Brain microvascular endothelial cell (primary cell): ENCODE results near the gene PHLDB2.

ENCODE experiments used
- DNase-seq: peaks from one replicate; pipeline ENCODE4 v3.0.0-alpha.2; 2020
- H3K27ac ChIP-seq: fragments of 250-450 bp; sonication (Bioruptor Pico); 2 replicates; pipeline ENCODE4 v1.5.1; 2020; ENCODE audit warnings: mild to moderate bottlenecking, moderate library complexity
- H3K27me3 ChIP-seq: fragments of 250-450 bp; sonication (Bioruptor Pico); replicated peaks from 2 replicates; pipeline ENCODE4 v1.5.1; 2020; ENCODE audit warnings: mild to moderate bottlenecking
- H3K36me3 ChIP-seq: fragments of 250-450 bp; sonication (Bioruptor Pico); replicated peaks from 2 replicates; pipeline ENCODE4 v1.5.1; 2020; ENCODE audit warnings: mild to moderate bottlenecking
- H3K4me3 ChIP-seq: 2 replicates; pipeline ENCODE4 v1.5.1; 2011; ENCODE audit warnings: low read depth, mild to moderate bottlenecking, control low read depth, low read length, moderate library complexity
- CTCF ChIP-seq: IDR thresholded peaks from 2 replicates; pipeline ENCODE4 v1.5.1; 2011; ENCODE audit warnings: low read depth, mild to moderate bottlenecking, moderate library complexity, low read length, control low read depth, inconsistent platforms; ENCODE audit errors: missing control alignments
- in situ Hi-C: cut with HindIII; loops from 2 replicates; pipeline ENCODE4 v1.10.0; 2017; ENCODE audit warnings: low sequenced_read_pairs, low pct_ligation_motif_present

The PHLDB2 gene

GRCh38 chr3:111899966-111900365, 40.9 kb downstream of the PHLDB2 start:
- Histone ChIP-seq H3K36me3 (peaks cover 8% of the 10 kb centered on the region), H3K27ac (no peak overlapping the region), H3K4me3 (no peak overlapping the region), H3K27me3 (no peaks in the 10 kb centered on the region)
- in situ Hi-C loops = no loop called here
- DNase-seq = no peak
- no peak for TF ChIP-seq CTCF

- in situ Hi-C loops = no loop called here
- Histone ChIP-seq H3K4me3 (no peak overlapping the region), H3K36me3 (peaks cover 11% of the 10 kb centered on the region), H3K27ac (peak overlapping the region; percentile 62), H3K27me3 (no peaks in the 10 kb centered on the region)
- DNase-seq = no peak
- TF ChIP-seq CTCF = no peak
Measured at GRCh38 chr3:111901637-111902036, 42.6 kb downstream of the PHLDB2 start.

- H3K36me3 ChIP-seq = peaks cover 11% of the 10 kb centered on the region
- TF ChIP-seq CTCF = no peak
- DNase-seq = no peak
- no peak overlapping the region for H3K4me3 ChIP-seq
- no peaks in the 10 kb centered on the region for H3K27me3 ChIP-seq
- H3K27ac ChIP-seq = peak overlapping the region; percentile 62
- in situ Hi-C loops = no loop called here
Measured at GRCh38 chr3:111902534-111902933, 43.5 kb downstream of the PHLDB2 start.

GRCh38 chr3:111903067-111903511, 44.0 kb downstream of the PHLDB2 start:
- peak overlapping the region; percentile 93 for H3K27ac ChIP-seq

GRCh38 chr3:111904376-111905241, 45.5 kb downstream of the PHLDB2 start:
- H3K27me3 ChIP-seq = no peaks in the 10 kb centered on the region
- in situ Hi-C loops = no loop called here
- peak overlapping the region; percentile 93 for H3K27ac ChIP-seq
- peaks cover 6% of the 10 kb centered on the region for H3K36me3 ChIP-seq
- peak; percentile 24 for TF ChIP-seq CTCF
- DNase-seq = peak; percentile 80
- no peak overlapping the region for H3K4me3 ChIP-seq

More at GRCh38 chr3:111903067-111903511, 44.0 kb downstream of the PHLDB2 start:
- no peaks in the 10 kb centered on the region for H3K27me3 ChIP-seq
- peak; percentile 82 for DNase-seq
- in situ Hi-C loops = no loop called here
- H3K36me3 ChIP-seq = peaks cover 15% of the 10 kb centered on the region
- TF ChIP-seq CTCF = no peak
- H3K4me3 ChIP-seq = no peak overlapping the region
